HG02943 (cell line): ENCODE measurements around the gene KSR2.

Experiments used
- ATAC-seq: cut with Tn5 transposase; IDR thresholded peaks from one replicate; pipeline ENCODE4 v1.9.1; 2021; ENCODE audit warnings: mild to moderate bottlenecking, low read depth, moderate library complexity; ENCODE audit not compliant: unreplicated experiment

The KSR2 gene

DNA sequence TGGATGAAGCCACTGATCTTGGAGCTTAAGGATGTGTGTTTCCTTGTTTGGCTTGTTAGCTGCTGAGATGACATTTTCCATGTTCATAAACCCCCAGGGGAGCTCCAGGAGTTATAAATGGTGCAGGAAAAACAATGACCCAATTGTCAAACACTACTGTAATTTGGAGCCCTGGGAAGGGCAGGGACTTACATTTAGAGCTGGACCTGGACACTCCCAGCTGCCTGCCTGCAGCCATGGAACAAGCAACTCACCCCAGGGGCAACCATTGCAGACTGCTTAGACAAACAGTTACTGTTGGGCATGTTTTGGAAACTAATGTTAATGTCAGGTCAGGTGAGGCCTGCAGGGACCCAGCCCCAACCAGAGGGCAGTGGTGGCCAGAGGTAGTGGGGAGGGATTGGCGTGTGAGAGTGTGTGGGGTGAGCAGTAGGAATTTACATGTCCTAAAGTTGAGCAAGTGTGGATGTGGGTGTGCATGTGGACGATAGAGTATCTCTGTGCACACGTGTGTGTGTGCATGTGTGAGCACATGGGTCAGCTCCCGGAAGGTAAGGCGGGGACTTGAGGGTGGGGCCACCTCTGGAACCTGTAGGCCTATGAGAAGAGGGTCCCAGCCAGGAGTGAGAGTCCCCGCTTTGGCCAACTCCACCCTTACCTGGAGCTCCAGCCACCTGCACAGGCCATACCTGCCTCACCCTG is 521.0 kb downstream of the KSR2 start:
- ATAC-seq = no peak

DNA sequence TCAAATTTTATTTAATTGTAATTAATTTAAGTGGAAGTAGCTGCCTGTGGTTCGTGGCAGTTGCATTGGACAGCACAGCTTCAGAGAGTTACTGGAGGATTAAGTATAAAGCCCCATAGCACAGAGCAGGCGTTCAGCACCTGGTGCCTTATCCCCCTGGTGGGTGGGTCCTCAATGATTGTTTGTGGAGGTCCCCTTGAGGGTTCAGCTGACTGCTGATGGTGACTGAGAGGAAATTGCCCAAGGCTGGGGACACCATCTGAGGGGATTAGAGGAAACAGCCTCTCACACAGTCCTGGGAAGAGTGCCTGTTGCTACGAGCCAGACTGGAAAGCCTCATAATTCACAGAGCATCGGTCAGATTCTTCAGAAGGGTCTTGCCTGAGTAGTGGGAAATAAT is 524.0 kb downstream of the KSR2 start:
- ATAC-seq = no peak

DNA sequence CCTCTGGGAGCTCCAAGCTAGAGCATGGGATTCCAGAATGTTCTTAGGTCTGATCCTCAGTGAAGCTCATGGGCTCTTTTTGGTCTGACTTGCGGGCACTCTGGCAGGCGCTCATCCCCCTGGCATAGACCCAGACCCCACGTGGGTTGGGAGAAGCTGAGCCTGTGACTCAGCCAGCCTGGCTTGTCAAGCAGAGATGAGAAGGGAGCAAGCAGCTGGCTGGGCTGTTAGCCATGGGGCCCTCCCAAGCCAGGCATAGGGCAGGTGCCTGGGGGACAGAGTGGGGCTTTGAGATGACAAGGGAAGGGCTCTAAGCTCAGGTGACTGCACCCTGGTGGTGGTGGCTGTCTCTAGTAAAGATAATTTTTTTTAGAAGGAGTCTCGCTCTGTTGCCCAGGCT is 527.0 kb downstream of the KSR2 start:
- ATAC-seq = no peak

DNA sequence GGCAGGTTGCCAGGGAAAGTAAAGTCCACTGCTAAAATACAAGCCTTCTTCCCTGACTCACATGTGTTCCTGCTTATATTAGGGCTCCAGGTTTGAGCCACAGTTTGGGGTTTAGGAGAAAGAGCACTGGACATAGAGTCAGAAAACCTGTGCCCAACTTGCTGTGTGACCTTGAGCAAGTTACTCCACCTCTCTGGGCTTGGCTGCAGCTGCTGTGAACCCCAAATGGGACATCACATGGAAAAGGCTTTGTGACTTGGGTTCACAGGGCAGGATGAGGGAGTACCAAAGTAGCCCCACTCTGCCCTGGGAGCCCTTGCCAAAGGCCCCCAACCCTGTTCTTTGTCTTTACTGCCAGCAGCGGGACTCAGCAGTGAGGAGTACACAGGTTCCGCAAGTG is 528.4 kb downstream of the KSR2 start:
- ATAC-seq = no peak

DNA sequence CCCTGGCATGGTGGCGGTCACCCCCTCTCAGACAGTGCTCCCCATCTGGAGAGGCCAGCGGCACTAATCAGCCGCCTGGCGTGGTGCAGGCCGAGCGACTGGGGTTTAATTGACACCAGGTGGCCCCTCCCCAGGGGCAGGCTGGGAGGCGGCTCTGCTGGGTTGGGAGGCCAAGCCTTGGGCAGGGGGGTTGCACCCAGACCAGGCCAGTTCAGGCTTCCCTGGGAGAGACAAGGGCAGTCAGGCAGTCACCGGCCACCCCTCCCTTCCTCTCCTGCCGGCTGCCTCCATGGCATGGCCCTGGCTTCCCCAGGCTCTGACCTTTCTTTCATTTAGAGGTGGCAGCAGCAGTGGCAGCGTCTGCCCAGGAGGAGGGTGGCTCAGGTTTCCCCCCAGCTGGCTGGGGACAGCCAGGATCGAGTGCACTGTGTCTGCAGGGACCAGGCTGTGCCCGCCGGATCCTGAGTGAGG is 529.2 kb downstream of the KSR2 start:
- no peak for ATAC-seq

DNA sequence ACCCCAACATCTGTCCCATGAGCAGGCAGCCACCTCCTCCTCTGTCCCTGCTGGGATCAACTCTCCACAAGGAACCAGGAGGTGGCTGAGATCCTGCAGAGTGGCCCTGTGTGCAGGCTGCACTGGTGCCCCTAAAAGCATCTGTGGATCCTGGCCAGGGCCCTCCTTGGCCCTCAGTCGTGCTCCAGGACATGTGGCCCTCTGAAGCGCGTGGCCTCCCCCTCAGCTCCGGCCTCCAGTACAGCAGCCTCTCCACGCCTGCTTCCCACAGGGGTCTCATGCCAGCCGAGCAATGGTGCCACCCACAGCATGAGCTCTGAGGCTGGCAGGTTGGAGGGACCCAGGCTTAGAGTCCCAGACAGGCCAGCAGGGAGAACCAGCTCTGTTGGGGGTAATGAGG is 530.0 kb downstream of the KSR2 start:
- ATAC-seq = no peak

DNA sequence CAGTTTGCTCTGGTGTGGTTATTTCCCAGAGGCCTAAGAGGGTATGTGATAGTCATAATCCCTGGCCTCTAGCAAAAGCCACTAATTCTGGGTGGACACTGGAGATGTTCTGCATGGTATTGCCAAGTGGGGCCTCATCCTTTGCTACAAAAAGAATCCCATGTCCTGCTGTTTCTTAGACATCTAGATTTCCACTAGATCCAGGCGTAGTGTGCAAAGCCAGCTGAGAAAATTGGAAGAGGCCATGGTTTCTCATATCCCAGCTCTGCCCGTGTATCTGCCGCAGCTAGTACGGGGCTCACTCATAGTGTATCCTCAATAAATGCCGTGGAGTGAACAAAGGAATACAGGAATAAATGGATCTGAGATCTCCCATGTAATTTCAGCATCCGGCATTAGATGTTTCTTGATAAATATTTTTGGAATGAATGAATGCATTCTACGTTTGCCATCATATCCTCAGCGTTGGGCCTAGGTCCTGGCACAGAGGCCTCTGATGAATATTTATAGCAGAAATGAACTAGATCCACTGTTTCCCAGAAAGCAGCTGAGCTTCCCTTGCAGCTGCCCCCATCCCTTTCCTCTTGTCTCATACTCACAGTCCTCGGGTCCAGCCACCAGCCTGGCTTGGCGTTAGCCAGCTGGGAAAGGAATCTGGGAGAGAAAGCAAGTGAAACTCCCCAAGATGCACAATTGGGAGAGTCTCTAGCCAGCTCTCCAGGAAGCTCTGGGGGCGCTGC is 531.1 kb downstream of the KSR2 start:
- no peak for ATAC-seq

DNA sequence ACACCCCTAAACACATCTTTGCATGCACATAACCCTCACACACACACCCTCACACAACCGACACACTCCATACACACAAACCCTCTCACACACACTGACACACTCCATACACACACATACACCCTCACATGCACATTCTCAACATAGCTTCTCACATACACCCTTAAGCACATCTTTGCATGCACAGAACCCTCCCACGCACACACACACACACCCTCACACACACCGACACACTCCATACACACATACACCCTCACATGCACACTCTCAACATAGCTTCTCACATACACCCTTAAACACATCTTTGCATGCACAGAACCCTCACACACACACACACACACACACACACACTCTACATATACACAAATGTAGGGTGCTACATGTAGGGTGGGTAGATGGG is 534.9 kb downstream of the KSR2 start:
- no peak for ATAC-seq

DNA sequence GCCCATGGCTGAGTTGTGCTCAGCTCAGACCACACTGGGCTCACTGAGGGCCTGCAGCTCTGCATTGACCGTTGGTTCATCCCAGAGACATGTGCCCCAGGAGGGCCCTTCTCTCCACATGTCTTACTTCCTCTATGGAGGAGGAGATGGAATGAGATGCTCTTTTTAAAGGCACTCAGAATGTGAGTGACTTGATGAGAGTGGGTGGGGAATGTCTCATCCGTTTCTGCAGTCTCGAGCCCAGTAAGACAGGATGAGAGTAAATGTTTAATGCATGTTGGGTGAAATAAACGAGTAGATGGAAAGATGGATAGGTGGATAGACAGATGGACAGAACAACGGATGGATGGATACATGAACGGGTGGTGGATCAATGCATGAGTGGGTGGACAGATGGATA is 538.5 kb downstream of the KSR2 start:
- ATAC-seq = no peak

DNA sequence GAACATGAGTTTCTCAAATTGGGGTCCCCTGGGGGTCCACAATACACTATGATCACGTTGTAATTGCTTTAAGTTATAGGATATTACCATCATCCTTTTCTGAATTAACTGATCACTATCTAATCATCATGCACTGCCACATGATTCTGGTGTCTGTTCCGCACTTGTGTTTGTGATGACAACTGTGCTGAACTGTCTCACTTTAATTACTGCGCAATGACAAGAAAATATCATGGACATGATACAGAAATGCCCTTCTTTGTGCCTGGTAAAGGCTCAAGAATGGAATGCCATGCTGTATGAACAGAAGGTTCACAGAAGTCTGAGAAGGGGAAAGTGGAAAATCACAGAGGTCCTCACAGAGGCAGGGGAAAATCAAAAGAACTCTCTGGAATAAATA is 541.6 kb downstream of the KSR2 start:
- no peak for ATAC-seq

DNA sequence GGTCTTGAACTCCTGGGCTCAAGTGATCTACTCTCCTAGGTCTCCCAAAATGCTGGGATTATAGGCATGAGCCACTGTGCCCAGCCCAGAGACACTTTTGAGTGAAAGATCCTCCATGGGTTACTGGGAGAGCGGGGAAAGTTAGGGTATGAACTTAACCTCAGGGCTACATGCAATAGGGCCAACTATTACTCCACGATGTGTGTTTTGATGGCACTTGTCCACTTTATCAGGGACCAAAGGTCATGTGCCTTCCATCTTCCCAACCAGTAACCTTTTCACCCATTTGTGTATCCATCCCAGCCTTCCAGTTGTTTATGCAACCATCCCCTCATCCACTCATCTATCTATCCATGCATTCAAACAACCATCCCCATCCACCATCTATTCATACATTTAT is 546.8 kb downstream of the KSR2 start:
- no peak for ATAC-seq

DNA sequence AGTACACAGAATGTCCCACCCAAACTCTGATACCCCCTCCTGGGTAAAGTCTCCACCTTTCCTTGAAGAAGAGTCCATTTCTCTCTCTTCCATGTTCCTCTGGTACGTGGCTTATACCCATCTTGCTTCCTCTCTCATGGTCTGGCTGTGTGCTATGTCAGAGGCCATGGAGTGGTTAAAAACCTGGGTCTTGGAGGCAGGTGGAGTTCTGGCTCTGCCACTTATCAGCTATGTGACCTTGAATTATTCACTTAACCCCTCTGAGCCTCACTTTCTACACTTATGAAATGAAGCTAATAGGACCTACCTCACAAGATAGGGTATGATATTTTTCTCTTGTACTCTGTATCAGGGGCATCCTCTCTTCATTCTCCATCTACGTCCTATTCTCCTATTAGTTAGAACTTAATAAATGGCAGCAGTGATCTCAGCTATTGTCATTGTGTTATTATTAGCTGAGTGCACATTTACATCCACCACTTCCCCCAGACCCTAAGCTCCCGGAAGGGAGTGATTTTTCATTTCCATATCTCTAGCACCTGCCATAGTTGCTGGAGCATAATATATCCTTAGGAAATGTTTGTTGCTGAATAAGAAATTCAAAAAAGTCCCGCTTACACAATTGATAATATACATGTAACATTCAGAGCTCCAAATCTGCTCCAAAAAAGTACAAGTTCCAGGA is 547.6 kb downstream of the KSR2 start:
- ATAC-seq = no peak

DNA sequence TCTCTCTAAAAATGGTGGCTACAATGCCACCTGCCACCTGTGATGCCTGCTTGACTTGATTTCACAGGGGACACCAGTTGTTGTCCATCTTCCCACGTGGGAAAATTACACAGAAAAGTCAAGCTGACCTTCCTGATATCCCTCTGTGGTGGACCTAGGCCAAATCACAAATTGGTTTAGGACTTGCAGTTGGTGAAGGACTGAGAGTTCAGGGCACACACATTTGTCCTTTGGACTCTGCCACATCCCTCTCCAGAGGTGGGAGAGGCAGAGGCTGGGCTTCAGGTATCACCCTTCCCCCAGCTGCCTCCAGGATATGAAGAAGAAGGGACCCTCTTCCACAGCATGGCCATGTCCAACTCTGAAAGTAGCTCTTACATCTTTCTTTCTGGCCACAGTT is 551.8 kb downstream of the KSR2 start:
- ATAC-seq = no peak

DNA sequence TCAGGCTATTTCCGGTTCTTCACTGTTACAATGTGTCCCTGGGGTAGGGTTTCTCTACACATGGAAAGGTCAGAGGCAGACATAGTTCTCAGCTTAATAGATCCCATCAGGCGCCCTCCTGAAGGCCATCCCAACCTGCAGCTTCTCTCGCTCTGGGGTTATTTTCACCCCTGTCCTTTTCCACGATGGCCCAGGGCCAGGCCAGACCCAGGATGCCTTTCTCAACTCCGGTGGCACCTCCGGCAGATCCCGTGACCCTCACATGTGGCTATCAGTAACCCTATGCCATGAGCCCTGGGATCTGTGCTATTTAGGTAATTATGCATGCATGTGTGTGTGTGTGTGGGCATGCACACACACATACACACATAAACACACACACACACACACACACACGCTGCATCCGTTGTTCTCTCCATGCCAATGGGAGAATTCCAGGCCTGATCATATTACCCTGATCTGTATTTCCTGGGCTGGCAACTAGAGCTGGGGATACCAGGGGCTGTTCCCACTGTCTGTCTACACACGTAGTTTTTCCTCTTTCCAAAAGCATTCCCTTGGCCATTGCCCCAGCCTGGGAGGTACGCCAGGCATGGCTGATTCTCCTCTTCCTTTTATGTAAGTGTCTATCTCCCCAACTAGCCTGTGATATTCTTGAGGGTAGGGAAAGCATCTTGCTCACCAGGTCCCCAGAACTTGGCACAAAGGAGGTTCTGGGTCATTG is 556.2 kb downstream of the KSR2 start:
- ATAC-seq = no peak

DNA sequence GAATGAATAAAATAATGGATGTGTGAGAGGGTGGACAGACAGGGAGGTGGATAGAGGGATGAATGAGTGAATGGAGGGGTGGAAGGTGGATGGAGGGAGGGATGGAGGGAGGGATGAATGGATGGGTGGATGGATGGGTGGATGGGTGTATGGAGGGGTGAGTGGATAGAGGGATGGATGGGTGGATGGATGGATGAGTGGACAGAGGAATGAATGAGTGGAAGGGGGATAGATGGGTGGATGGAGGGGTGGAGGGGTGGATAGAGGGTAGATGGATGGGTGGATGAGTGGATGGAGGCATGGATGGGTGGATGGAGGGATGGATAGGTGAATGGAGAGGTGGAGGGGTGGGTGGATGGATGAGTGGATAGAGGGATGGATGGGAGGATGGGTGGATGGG is 559.5 kb downstream of the KSR2 start:
- no peak for ATAC-seq

DNA sequence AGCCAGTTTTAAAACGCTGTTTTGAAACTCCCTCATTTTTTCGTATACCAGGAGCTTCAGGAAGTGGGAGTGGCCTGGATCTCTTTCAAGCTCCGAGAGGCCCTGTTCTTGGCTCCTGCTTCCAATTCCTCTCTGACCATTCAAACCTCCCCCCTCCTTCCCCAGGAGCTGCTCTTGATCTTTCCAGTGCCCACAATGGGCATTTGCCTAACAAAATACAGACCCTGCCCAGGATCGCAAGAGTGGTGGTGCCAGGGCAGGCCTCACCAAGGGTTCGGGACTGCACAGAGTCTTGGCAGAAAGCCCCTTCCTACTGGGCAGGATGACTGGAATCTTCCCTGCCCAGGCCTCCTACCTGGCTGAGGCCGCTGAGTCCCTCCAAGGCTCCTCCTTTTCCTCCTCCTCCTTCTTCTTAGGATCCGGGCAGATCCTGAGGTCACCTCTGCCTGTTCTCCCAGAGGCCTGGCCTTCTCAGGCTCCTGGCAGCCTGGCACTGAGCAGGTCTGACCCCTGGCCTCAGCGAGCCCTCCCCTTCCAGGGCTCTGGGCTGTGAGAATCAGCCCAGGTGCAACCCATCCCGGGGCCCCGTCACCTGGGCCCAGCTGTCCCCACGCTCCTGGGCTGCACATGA is 560.5 kb downstream of the KSR2 start:
- ATAC-seq = no peak

DNA sequence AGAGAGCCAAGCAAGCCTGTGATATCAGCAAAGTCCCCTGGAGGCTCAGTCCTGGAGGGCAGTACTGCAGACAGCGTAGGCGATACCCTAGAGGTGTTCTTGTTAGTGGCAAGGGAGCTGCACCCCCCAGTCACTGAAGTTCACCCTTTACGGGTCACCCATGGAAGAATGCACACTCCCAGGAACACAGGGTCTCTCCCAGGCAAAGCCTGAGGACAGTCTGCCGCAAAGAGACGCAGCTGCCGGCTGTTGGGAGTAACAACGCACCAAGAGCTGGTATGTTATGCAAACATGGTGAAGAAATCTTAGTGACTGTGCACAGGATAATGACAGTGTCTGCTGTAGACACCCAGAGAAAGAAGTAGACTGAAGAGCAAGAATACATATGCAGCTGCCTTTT is 563.9 kb downstream of the KSR2 start:
- ATAC-seq = no peak

DNA sequence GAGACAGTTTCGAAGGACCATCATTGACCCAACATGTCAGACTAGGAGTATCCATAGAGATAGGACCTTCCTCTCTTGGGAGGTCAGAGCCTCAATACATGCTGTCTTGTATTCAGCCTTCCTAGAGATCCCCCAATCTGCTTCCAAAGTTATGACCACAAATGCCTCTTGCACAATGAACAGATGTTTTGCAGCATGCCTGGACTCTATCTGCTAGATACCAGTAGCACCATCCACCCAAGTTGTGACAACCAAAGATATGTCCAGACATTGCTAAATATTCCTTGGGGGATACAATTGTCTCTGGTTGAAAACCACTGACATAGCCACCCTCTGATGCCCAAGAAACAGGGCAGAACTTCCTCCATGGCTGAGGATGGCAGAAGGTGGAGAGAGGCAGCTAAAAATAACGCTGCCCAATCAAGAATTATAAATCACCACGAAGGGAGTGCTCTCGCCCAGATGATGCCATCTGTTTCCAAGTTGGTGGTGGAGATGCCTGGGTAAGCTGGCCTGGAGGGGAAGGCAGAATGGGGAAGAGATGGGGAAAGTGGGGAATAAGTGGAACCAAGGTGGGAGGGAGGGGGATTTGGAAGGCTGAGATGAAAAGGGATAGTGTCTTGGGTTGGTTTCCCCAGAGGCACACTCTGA is 564.5 kb downstream of the KSR2 start:
- ATAC-seq = no peak

DNA sequence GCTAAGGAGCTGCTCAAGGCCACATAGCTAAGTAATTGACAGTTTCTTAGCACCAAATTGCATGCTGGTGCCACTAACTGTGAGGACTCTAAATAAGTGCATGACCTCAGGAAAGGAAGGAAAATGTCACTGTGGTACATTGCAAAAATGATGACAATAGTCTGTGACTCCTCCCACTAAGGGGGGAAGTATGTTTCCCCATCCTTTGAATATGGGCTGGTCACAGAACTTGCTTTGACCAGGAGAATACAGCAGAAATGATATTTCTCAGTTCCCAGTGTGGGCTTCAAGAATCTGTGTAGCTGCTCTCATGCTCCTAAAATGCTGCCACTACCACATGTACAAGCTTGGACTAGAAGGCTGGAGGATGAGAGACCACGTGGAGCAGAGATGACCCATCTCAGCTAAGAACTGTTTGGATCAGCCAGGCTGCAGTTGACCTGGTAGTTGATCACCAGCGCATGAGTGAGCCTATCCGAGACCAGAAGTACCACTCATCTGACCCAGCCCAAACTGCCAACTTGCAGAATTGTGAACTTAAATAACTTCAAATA is 565.1 kb downstream of the KSR2 start:
- ATAC-seq = no peak
